Measurements from ENCODE around the gene VARS2.

The VARS2 gene

GRCh38 chr6:30884521-30885480 is 29.2 kb upstream of the VARS2 start:
- no peak for DNase-seq (ENCODE audit: low read depth)

DNA sequence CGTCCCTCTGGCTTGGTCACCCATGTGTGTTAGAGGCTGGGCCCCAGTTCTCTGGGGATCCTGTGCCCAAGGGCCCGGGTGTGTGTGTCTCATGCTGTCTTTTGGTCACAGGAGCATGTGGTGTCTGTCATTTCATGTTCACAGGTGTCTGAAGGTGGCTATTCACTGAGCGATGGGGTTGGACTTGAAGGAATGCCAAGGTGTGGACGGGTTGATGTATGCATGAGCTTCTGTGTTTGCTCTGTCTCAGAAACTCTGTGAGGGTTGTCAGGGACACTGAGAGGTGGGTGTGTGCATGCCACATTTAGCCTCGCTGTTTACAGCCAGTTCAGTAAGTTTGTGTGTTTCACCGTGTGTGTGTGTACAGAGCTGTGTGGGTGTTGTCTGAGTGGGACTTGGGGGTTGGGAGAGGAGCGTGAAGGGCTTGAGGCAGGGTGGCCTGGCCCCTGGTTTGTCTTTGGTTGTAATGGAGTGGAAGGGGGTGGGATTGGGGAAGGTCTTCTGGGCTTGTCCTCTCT is 28.5 kb upstream of the VARS2 start:
- DNase-seq (ENCODE audit: low read depth): no peak

DNA sequence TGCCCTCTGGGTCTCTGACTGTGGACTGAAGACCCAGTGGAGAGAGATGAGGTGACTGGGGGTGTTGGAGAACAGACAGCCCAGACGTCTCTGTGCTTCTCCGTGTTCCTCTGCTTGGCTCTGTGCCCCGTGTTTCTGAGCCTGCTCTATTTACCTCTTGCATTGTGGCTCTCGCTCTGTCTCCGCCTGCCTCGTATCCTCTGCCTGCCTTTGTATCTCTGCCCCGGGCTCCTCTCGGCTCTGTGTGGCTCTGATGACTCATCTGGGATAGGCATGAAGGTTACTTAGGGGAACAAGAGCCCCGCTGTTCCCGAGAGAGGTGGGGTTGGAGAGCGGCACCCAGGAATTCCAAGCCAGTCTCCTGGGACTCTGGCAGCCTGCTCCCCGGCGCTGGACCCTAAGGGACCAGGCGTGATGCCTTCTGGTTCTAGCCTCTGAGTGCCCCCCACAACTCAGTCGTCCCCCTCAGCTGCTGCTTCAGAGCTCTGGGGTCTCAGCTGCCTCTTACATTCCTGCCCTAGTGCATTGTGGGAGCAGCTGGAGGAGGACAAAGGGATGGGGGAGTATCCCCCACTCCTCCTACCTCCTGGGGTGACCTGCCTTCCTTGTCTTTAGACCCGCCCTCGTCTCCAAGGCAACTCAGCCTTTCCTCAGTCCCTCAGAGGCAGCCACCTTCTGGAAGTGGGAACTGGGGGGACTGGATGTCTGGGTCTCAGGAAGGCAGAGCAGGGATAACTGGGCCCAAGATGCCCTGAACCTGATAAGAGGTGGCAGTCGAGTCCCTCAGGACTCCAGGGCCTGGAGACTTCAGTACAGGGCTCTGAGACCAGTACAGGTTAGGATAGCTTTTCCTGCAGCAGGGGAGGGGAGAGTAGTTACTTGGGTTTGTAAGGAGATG is 27.8 kb upstream of the VARS2 start:
- no peak for DNase-seq (ENCODE audit: low read depth)

DNA sequence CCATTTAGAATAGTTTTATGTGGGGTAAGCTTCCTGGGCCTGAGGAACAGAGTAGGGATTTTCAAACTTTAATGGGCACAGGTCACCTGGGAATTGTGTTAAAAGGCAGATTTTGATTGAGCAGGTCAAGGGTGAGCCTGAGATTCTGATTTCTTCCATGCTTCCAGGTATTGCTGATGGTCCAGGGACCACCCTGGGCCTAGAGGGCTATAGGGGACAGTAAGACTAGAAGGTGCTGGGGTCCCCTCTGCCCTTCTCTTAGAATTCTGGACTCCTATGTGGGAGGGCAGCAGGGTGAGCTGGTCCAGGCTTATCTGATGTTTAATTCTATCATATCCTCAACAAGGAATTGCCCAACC is 27.2 kb upstream of the VARS2 start:
- DNase-seq (ENCODE audit: low read depth): no peak

GRCh38 chr6:30887901-30888815 is 25.9 kb upstream of the VARS2 start:
- DNase-seq (ENCODE audit: low read depth): no peak

DNA sequence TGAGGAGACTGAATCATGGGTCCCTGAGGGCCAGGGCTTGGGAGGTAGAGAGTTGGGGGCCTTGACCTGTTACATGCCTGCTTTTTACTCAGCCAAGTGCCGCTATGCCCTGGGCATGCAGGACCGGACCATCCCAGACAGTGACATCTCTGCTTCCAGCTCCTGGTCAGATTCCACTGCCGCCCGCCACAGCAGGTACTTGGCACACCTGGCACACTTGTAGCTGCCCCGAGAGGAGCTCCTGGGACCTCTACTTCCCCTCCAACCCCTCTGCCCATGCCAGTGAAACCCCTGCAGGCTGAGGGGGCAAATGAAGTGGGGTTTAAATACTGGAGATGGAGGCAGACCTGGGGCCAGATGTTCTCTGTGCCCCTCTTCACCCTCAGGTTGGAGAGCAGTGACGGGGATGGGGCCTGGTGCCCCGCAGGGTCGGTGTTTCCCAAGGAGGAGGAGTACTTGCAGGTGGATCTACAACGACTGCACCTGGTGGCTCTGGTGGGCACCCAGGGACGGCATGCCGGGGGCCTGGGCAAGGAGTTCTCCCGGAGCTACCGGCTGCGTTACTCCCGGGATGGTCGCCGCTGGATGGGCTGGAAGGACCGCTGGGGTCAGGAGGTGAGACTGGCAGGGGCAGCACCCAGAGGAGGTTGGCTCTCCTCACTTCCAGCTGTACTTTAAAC is 25.1 kb upstream of the VARS2 start:
- DNase-seq (ENCODE audit: low read depth): no peak

DNA sequence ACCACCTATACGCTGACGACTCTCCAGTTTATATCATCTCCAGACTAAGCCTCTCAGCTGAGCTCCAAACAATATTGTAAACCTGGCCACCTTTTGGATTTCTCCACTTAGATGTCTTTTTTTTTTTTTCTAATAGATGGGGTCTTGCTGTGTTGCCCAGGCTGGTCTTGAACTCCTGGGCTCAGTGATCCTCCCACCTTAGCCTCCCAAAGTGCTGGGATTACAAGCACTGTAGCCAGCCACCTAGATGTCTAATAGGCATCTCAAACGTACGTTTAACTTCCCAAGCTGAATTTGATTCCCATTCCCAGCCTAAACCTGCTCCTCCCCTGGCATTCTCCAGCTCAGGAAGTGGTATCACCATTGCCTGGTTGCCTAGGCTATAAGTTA is 24.5 kb upstream of the VARS2 start:
- no peak for DNase-seq (ENCODE audit: low read depth)

DNA sequence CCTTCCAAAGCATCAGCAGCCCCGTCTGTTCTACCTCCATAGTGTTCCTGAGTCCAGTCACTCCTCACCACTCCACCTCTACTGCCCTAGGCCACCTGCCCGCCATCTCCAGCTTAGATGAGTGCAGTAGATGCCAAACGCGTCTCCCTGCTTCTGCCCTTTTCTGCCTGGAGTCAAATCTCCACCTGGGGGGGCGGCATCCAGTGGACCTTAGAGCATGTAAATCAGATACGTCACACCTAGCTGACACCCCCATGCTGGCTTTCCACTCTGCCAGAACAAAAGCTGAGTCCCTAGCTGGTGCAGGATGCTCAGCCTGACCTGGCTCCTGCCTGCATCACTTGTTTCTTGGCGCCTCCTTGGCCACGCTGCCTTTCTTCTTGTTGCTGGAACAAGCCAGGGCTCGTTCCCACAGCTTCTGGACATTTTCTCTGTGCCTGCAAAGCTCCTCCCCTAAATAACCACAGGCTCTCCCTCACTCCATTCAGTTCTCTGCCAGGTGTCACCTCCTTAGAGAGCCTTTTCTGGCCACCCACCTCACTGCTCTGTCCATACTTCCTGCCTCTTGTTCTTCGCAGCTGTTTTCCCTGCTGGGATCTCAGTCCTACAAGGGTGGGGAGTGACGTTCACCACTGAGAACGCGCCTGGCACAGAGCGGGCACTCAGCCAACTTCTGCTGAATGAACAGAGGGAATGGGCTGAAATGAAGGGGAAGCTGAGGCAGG is 24.0 kb upstream of the VARS2 start:
- no peak for DNase-seq (ENCODE audit: low read depth)

DNA sequence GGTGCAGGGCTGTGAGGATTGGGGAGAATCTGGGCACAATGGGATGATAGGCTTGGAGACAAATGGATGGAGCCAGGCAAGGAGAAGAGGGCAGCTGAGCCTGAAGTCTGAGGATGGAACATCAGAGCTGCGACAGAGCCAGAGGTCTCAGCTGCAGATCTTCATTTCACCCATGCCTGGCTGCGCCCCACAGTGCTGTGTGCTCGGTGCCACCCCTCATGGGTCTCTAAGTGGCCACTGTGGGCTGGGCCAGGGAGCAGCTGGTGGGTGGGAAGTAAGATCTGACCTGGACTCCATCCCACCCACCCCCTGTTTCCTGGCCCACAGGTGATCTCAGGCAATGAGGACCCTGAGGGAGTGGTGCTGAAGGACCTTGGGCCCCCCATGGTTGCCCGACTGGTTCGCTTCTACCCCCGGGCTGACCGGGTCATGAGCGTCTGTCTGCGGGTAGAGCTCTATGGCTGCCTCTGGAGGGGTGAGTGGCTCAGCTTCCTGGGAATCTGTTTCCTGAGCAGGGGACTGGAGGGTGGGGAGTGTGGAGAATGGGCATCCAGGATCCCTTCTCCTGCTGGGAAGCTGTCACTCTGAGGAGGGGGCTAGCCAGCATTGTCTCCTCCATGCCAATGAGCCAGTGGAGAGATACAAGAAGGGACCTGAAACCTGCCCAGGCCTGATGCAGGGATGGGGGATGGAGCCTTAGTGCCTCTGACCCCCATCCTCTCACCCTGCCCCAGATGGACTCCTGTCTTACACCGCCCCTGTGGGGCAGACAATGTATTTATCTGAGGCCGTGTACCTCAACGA is 23.2 kb upstream of the VARS2 start:
- no peak for DNase-seq (ENCODE audit: low read depth)

GRCh38 chr6:30891450-30891723 is 22.7 kb upstream of the VARS2 start:
- DNase-seq (ENCODE audit: low read depth): no peak

DNA sequence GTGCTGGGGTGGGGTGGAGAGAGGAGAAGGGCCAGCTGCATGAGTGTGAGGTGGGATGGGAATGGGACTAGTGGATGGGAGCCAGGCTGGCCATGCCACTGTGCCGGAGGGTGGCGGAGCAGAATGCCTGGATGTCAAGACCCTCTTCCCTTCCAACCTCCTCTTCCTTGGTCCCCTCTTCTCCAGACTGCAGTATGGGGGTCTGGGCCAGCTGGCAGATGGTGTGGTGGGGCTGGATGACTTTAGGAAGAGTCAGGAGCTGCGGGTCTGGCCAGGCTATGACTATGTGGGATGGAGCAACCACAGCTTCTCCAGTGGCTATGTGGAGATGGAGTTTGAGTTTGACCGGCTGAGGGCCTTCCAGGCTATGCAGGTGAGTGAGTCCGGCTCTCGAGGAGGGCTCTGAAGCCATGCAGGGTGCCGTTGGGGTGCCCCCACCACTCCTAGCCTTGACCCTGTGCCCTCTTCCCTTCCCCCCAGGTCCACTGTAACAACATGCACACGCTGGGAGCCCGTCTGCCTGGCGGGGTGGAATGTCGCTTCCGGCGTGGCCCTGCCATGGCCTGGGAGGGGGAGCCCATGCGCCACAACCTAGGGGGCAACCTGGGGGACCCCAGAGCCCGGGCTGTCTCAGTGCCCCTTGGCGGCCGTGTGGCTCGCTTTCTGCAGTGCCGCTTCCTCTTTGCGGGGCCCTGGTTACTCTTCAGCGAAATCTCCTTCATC is 22.1 kb upstream of the VARS2 start:
- no peak for DNase-seq (ENCODE audit: low read depth)

DNA sequence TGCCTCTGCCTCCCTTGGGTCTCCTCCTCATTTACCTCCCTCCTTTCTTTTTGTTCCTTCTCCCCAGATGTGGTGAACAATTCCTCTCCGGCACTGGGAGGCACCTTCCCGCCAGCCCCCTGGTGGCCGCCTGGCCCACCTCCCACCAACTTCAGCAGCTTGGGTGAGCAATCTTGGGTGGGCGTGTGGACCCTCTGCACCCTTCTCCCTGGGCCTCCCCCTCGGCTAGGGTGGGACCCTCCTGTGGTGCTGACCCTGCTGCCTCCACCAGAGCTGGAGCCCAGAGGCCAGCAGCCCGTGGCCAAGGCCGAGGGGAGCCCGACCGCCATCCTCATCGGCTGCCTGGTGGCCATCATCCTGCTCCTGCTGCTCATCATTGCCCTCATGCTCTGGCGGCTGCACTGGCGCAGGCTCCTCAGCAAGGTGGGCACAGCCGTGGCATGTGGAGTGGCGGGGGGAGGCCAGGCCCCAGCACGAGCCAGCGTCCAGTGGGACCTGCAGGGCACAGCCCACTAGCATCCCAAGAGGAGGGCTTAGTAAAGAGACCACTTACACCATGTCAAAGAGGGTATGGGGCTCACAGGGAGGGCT is 20.9 kb upstream of the VARS2 start:
- DNase-seq (ENCODE audit: low read depth): no peak

- DNase-seq (ENCODE audit: low read depth): no peak
These were observed 20.4 kb upstream of the VARS2 start for GRCh38 chr6:30893666-30894065.

GRCh38 chr6:30894381-30894780 is 19.7 kb upstream of the VARS2 start:
- no peak for DNase-seq (ENCODE audit: low read depth)

DNA sequence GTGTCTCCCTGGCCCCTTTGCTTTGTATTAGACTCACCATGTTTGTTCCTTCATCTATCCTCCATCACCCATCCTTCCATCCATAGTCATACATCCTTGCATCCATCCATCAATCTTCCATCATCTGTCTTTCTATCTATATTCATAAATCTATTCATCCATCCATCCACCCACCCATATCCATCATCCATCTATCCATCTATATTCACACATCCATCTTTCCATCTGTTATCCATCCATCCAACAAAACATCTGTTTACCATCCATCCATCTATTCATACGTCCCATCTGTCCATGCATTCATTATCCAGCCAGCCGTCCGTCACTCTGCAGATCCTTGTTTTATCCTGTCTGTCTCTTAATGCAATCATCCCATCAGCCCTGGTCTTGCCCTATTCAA is 19.1 kb upstream of the VARS2 start:
- no peak for DNase-seq (ENCODE audit: low read depth)

DNA sequence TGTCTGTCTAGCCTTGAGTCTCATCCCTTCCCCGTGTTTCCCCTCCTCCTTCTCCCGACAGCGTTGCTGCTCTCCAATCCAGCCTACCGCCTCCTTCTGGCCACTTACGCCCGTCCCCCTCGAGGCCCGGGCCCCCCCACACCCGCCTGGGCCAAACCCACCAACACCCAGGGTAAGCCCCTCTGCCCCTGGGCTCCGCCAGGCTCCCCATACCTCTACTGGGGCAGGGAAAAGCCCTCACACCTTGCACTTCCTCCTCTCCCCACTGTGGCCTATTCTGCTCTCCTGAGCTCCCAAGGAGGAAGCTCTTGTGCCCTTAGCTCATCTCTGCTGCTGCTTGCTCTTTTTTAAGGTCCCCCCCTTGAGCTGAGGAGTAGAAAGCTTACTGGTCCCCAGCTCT is 18.7 kb upstream of the VARS2 start:
- DNase-seq (ENCODE audit: low read depth): no peak

DNA sequence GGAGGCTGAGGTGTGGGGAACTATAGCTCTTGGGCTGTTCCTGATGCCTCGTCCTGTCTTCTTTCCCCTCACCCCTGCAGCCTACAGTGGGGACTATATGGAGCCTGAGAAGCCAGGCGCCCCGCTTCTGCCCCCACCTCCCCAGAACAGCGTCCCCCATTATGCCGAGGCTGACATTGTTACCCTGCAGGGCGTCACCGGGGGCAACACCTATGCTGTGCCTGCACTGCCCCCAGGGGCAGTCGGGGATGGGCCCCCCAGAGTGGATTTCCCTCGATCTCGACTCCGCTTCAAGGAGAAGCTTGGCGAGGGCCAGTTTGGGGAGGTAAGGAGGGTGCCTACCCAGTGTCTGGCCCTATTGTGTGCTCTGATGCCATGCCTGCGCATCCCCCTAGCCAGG is 17.5 kb upstream of the VARS2 start:
- no peak for DNase-seq (ENCODE audit: low read depth)

DNA sequence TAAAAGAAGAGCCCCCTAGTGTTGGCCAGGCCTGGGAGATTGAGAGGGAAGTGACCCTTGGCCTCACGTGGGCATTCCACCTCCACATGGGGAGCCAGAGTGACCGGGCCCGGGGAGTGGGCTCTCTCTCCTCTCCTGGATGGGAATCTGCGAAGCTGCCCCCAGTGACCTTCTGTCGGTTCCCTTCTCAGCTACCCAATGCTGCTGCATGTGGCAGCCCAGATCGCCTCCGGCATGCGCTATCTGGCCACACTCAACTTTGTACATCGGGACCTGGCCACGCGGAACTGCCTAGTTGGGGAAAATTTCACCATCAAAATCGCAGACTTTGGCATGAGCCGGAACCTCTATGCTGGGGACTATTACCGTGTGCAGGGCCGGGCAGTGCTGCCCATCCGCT is 16.2 kb upstream of the VARS2 start:
- no peak for DNase-seq (ENCODE audit: low read depth)
